ENCODE data around the gene INPP4A.

GRCh38 chr2:98569915-98570314 is 125.3 kb downstream of the INPP4A start:
- TF ChIP-seq EP300 (IDR thresholded peaks at IDR 0.05): no peak
- TF ChIP-seq, protein P1, sequence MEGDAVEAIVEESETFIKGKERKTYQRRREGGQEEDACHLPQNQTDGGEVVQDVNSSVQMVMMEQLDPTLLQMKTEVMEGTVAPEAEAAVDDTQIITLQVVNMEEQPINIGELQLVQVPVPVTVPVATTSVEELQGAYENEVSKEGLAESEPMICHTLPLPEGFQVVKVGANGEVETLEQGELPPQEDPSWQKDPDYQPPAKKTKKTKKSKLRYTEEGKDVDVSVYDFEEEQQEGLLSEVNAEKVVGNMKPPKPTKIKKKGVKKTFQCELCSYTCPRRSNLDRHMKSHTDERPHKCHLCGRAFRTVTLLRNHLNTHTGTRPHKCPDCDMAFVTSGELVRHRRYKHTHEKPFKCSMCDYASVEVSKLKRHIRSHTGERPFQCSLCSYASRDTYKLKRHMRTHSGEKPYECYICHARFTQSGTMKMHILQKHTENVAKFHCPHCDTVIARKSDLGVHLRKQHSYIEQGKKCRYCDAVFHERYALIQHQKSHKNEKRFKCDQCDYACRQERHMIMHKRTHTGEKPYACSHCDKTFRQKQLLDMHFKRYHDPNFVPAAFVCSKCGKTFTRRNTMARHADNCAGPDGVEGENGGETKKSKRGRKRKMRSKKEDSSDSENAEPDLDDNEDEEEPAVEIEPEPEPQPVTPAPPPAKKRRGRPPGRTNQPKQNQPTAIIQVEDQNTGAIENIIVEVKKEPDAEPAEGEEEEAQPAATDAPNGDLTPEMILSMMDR (IDR thresholded peaks at IDR 0.05): no peak
- no peak for TF ChIP-seq POLR2AphosphoS5 (IDR thresholded peaks at IDR 0.05)
- no peak for TF ChIP-seq POLR2A (IDR thresholded peaks at IDR 0.05; ENCODE audit: low read depth)
